Measurements from ENCODE around the gene ZNF330. TPM values are rescaled to one million over a fixed set of nuclear protein-coding genes. Genes with fewer than 3 reads are reported as not detected.
"Not testable (repeated sequence)": the region's sequence is repeated elsewhere in the genome, so short reads cannot be mapped to it uniquely, and the experiment has no call there.

ZNF330 gene
- total RNA-seq, 2 experiments from 2014 or later, result 34.3 to 60.9 TPM

DNA sequence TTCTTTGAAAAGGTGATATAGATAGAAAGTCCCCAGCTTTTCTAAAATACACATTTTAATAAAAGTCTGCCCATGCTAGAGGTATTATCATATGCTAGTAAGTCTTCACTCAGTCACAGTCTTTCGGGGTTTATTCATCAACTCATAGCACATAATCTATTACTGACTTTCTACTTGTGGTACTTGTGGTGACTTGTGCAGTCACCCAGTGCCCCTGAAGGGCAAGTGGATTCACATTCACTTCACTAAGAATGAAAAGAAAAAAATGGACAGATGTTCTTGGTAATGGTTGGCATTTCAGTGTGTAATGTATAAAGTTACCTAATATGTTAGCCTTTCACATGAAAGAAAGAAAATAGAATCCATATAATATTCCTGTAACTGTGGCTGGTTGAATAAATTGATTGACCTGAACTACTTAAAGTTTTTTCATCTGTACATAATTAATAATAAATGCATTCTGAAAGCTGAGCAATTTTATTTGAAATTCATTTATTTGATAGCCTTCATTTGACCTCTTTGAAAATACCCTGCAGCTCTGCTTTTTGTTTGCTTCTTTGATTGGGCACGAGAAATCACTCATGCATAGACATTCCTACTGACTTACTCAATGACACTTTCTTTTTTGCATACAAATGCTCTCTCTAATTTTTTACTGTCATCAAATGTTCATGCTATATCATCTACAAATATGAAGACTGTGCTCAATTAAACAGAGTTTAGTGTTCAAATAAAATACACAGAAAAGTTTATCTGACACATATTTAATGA, 39.5 kb upstream of the ZNF330 start:
- DNase-seq (ENCODE audit: low spot score), result no peak
- no peak overlapping the region for H2AFZ ChIP-seq (ENCODE audit: low read length)
- H3K4me3 ChIP-seq (ENCODE audit: low read depth, low read length, poor library complexity, severe bottlenecking), result no peak overlapping the region
- H3K9me3 ChIP-seq (ENCODE audit: low read length), result no peaks in the 10 kb centered on the region
- H3K4me1 ChIP-seq (ENCODE audit: insufficient read depth, low read length, poor library complexity, severe bottlenecking), result no peaks in the 10 kb centered on the region
- intact Hi-C loops (cut with micrococcal nuclease; ENCODE audit: unreplicated experiment), result no loop called here
- BruUV-seq (replicated peaks), result no TSS peak
- no peak overlapping the region for H3K4me2 ChIP-seq (ENCODE audit: low read length)
- no peak overlapping the region for H3K27ac ChIP-seq (ENCODE audit: low read depth, low read length, poor library complexity, severe bottlenecking)
- H4K20me1 ChIP-seq (ENCODE audit: insufficient read depth, low read length), result no peaks in the 10 kb centered on the region
- CTCF ChIA-PET (ENCODE audit: unreplicated experiment), result no interaction called here
- POLR2A ChIA-PET, result no interaction called here
- TF ChIP-seq, protein P1, sequence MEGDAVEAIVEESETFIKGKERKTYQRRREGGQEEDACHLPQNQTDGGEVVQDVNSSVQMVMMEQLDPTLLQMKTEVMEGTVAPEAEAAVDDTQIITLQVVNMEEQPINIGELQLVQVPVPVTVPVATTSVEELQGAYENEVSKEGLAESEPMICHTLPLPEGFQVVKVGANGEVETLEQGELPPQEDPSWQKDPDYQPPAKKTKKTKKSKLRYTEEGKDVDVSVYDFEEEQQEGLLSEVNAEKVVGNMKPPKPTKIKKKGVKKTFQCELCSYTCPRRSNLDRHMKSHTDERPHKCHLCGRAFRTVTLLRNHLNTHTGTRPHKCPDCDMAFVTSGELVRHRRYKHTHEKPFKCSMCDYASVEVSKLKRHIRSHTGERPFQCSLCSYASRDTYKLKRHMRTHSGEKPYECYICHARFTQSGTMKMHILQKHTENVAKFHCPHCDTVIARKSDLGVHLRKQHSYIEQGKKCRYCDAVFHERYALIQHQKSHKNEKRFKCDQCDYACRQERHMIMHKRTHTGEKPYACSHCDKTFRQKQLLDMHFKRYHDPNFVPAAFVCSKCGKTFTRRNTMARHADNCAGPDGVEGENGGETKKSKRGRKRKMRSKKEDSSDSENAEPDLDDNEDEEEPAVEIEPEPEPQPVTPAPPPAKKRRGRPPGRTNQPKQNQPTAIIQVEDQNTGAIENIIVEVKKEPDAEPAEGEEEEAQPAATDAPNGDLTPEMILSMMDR (conservative IDR thresholded peaks at IDR 0.05; ENCODE audit: low read length), result no peak
- TF ChIP-seq EZH2phosphoT487 (IDR thresholded peaks at IDR 0.05; ENCODE audit: borderline replicate concordance, low read depth, low read length), result no peak
- no peaks in the 10 kb centered on the region for H3K36me3 ChIP-seq (ENCODE audit: insufficient read depth, low read length)
- no peaks in the 10 kb centered on the region for H3K9me2 ChIP-seq (ENCODE audit: insufficient read depth, low read length)
- no peaks in the 10 kb centered on the region for H3K79me2 ChIP-seq (ENCODE audit: insufficient read depth, low read depth, low read length)

DNA sequence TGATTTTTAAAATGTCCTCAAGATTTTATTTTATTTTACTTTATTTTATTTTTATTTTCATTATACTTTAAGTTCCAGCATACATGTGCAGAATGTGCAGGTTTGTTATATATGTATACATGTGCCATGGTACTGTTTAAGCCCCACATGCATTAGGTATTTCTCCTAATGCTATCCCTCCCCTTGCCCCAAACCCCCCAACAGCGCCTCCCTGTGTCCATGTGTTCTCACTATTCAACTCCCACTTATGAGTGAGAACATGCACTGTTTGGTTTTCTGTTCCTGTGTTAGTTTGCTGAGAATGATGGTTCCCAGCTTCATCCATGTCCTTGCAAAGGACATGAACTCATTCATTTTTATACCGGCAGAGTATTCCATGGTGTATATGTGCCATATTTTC, 37.2 kb upstream of the ZNF330 start:
- H4K20me1 ChIP-seq (ENCODE audit: insufficient read depth, low read length); H3K27ac ChIP-seq (ENCODE audit: low read depth, low read length, poor library complexity, severe bottlenecking); H3K4me2 ChIP-seq (ENCODE audit: low read length); H3K4me3 ChIP-seq (ENCODE audit: low read depth, low read length, poor library complexity, severe bottlenecking); DNase-seq (ENCODE audit: low spot score); BruUV-seq (replicated peaks); H3K9me2 ChIP-seq (ENCODE audit: insufficient read depth, low read length); intact Hi-C loops (cut with micrococcal nuclease; ENCODE audit: unreplicated experiment); H3K9me3 ChIP-seq (ENCODE audit: low read length); H3K4me1 ChIP-seq (ENCODE audit: insufficient read depth, low read length, poor library complexity, severe bottlenecking); CTCF ChIA-PET (ENCODE audit: unreplicated experiment); H3K79me2 ChIP-seq (ENCODE audit: insufficient read depth, low read depth, low read length); H3K36me3 ChIP-seq (ENCODE audit: insufficient read depth, low read length); H2AFZ ChIP-seq (ENCODE audit: low read length): not testable (repeated sequence)
- TF ChIP-seq, protein P1 (conservative IDR thresholded peaks at IDR 0.05; ENCODE audit: low read length), result 0 out of 2 replicates have a peak, but pooled peaks have one; percentile 26
- POLR2A ChIA-PET, result interaction anchor here (0.7 kb wide), 1 partner anchor 63 kb away, joined by 3 read pairs; no protein-coding TSS in a partner anchor

DNA sequence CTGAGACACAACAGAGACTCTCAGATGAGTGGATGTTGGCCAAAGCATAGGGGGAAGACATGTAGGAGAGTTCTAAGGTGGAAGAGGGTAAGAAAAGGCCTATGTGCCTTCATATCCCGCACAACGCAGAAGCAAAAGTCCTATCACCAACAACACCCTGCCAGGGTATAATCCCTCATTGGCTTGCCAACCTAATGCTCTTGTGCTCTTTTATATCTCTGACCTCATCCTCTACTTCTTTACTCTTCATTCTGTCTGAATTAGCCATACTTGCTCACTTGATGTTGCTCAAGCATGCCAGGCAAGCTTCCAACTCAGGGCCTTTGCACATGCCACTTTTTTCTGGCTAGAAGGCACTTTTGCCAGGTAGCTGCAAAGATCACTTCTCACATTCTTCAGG, 28.1 kb upstream of the ZNF330 start:
- H3K9me2 ChIP-seq (ENCODE audit: insufficient read depth, low read length), result no peaks in the 10 kb centered on the region
- no peaks in the 10 kb centered on the region for H3K4me1 ChIP-seq (ENCODE audit: insufficient read depth, low read length, poor library complexity, severe bottlenecking)
- TF ChIP-seq EZH2phosphoT487 (IDR thresholded peaks at IDR 0.05; ENCODE audit: borderline replicate concordance, low read depth, low read length), result no peak
- H4K20me1 ChIP-seq (ENCODE audit: insufficient read depth, low read length), result no peaks in the 10 kb centered on the region
- H3K4me2 ChIP-seq (ENCODE audit: low read length), result no peak overlapping the region
- intact Hi-C loops (cut with micrococcal nuclease; ENCODE audit: unreplicated experiment), result no loop called here
- no peak overlapping the region for H3K4me3 ChIP-seq (ENCODE audit: low read depth, low read length, poor library complexity, severe bottlenecking)
- BruUV-seq (replicated peaks), result no TSS peak
- DNase-seq (ENCODE audit: low spot score), result no peak
- CTCF ChIA-PET (ENCODE audit: unreplicated experiment), result no interaction called here
- H3K79me2 ChIP-seq (ENCODE audit: insufficient read depth, low read depth, low read length), result no peaks in the 10 kb centered on the region
- POLR2A ChIA-PET, result no interaction called here
- no peak overlapping the region for H2AFZ ChIP-seq (ENCODE audit: low read length)
- no peak overlapping the region for H3K27ac ChIP-seq (ENCODE audit: low read depth, low read length, poor library complexity, severe bottlenecking)
- H3K36me3 ChIP-seq (ENCODE audit: insufficient read depth, low read length), result no peaks in the 10 kb centered on the region
- H3K9me3 ChIP-seq (ENCODE audit: low read length), result no peaks in the 10 kb centered on the region

All from OCI-LY7 (cell line).